ENCODE measurements around the gene FAAP100. TPM values are rescaled to one million over a fixed set of nuclear protein-coding genes. Genes with fewer than 3 reads are reported as not detected.
"Not testable (repeated sequence)": the region's sequence is repeated elsewhere in the genome, so short reads cannot be mapped to it uniquely, and the experiment has no call there.

The FAAP100 gene
- total and polyA plus RNA-seq, 3 experiments from 2014 or later = 19.2 to 55.3 (median 52.5) TPM

DNA sequence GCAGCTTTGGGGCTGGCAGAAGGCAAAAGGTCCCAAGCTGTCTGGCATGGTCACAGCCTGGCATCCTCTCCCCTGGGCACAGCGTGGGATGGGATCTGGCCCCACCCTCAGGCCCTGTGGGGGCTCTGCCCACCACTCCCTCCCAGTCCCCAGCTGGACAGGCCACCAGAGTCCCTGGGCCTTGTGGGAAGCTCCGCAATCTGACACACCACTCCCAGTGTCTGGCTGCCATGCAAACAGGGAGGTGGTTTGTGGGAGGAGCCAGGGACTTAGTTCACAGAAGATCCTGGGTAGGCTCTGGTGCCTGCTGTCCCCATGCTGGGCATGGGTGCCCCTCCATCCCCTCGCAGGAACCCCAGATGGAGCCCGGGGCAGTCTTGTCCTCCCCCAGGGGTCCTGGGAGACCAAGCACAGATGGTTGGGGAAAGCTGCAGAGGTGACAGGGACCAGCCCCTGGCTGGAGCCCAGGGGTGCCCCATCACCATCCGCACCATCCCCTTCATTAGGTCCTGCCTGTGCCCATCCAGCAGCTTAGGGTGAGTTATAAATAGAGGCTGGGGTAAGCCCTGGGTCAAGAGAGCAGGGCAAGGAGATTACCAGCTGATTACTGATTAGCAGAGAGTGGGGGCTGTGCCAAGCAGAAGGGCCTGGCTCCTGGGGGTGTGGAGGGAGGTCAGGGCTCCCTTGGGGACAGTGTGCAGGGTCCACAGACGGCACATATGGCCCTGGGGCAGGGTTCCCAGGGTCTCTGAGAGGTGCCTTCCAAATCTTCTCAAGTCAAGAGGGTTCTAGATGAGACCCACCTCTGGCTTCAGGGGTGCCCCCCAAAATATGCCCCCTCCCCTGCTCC, 17.8 kb downstream of the FAAP100 start:
- H3K9me3 ChIP-seq (ENCODE audit: low read length) = no peaks in the 10 kb centered on the region
- H3K4me1 ChIP-seq (ENCODE audit: insufficient read depth, low read length) = no peaks in the 10 kb centered on the region
- H3K27ac ChIP-seq (ENCODE audit: low read depth, low read length) = no peak overlapping the region
- H3K36me3 Mint-ChIP-seq = peaks cover 0 to 2% (median 2%) of the 10 kb centered on the region in 3 donors
- ChIA-PET CTCF (interaction anchor here (1.3 kb wide), 1 partner anchor 16 kb away, joined by 3 read pairs; no protein-coding TSS in a partner anchor), POLR2A (interaction anchor here (0.5 kb wide), 1 partner anchor 15 kb away, joined by 3 read pairs; no protein-coding TSS in a partner anchor)
- no peaks in the 10 kb centered on the region for H3K9me3 Mint-ChIP-seq
- H3K4me3 ChIP-seq (ENCODE audit: low read length) = no peak overlapping the region
- no peaks in the 10 kb centered on the region for H3K36me3 ChIP-seq (ENCODE audit: insufficient read depth, low read length)
- peaks cover 6% of the 10 kb centered on the region for H3K27me3 ChIP-seq (ENCODE audit: insufficient read depth, low read length, poor library complexity, severe bottlenecking)
- H3K27ac Mint-ChIP-seq = no peak overlapping the region
- no peak for DNase-seq
- peaks cover 0 to 1% (median 0%) of the 10 kb centered on the region in 3 donors for H3K4me1 Mint-ChIP-seq
- peaks cover 5 to 20% of the 10 kb centered on the region in 2 donors for H3K27me3 Mint-ChIP-seq
- H3K4me3 Mint-ChIP-seq = no peak overlapping the region

DNA sequence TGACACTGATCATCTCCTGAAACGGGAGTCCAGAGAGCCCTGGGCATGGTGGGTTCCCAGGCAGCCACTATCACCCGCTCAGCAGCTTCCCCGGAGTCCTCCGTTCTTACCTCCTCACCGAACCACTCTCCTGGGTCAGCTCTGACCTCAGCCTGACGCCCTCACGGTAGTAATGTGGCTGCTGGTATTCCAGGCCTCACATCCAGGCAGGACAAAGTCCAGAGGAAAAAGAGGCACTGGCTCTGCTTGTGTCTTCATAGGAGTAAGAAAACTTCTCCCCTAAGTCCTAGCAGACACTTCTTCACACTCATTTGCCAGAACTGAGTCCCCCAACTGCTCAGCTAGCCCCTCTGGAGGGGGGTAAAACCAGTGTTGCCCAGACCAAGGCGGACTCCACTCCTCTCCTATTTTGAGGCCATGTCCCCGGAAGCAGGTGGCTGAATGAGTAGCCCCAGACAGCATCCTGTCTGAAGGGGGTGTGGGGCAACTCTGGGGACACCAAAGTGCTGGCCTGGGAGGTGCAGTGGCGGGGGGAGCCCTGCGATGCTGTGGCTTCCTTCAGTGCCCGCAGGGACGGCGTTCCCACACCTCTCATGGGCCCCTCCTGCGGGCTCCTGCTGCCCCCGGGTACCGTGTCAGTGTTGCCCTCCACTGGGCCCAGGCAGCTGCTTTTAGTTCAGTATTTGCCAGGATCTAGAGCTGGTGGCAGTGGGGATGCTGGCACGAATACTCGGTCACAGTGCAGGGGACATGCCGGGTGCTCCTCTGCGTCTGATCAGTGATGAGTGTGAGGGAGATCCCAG, 18.6 kb downstream of the FAAP100 start:
- Mint-ChIP-seq H3K36me3 (peaks cover 0 to 2% (median 2%) of the 10 kb centered on the region in 3 donors), H3K27ac (peak overlapping the region in 1 of 8 donors; percentile 21), H3K4me3 (no peak overlapping the region), H3K4me1 (peaks cover 0 to 1% (median 0%) of the 10 kb centered on the region in 3 donors), H3K9me3 (no peaks in the 10 kb centered on the region), H3K27me3 (peaks cover 5 to 20% of the 10 kb centered on the region in 2 donors)
- Histone ChIP-seq H3K4me1 (ENCODE audit: insufficient read depth, low read length) (no peaks in the 10 kb centered on the region), H3K27me3 (ENCODE audit: insufficient read depth, low read length, poor library complexity, severe bottlenecking) (peaks cover 6% of the 10 kb centered on the region), H3K36me3 (ENCODE audit: insufficient read depth, low read length) (no peaks in the 10 kb centered on the region), H3K9me3 (ENCODE audit: low read length) (no peaks in the 10 kb centered on the region), H3K27ac (ENCODE audit: low read depth, low read length) (no peak overlapping the region), H3K4me3 (ENCODE audit: low read length) (no peak overlapping the region)
- DNase-seq = no peak
- CTCF ChIA-PET = interaction anchor here (1.3 kb wide), 1 partner anchor 15 kb away, joined by 3 read pairs; no protein-coding TSS in a partner anchor
- POLR2A ChIA-PET = no interaction called here

DNA sequence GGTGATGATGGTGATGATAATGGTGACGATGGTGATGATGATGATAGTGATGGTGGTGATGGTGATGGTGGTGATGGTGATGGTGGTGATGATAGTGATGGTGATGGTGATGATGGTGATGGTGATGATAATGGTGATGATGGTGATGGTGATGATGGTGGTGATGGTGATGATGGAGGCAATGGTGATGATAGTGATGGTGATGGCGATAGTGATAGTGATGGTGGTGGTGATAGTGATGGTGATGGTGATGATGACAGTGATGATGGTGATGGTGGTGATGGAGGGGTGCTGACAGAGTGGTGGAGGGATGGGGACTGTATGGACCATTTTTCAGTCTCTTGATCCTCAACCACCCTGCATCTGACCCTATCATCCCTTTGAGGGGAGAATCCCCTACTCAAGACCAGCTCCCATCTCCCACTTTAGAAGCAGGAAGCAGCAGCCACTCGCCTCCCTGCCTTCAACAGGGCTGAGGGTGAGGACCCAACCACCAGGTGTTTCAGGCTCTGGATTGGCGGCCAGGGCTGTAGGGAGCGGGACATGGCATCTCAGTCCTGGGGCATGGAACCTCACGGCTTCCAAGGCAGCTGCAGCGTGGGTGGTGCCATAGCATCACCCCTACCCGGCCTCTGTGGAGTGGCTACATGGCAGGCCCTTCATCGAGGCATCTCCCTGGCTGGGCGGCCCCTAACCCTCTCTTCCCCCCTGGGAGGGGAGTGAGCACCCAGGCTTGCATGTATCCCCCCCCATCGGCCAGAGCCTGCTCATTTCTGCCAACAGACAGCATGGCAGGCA, 19.5 kb downstream of the FAAP100 start:
- Mint-ChIP-seq H3K27me3 (peaks cover under 1 to 14% of the 10 kb centered on the region in 2 donors), H3K4me3 (no peak overlapping the region), H3K4me1 (peaks cover 0 to 1% (median 0%) of the 10 kb centered on the region in 3 donors), H3K9me3 (no peaks in the 10 kb centered on the region), H3K27ac (no peak overlapping the region), H3K36me3 (no peaks in the 10 kb centered on the region)
- Histone ChIP-seq H3K9me3 (ENCODE audit: low read length) (no peaks in the 10 kb centered on the region), H3K36me3 (ENCODE audit: insufficient read depth, low read length) (no peaks in the 10 kb centered on the region), H3K27ac (ENCODE audit: low read depth, low read length) (no peak overlapping the region), H3K27me3 (ENCODE audit: insufficient read depth, low read length, poor library complexity, severe bottlenecking) (peaks cover 6% of the 10 kb centered on the region), H3K4me3 (ENCODE audit: low read length) (no peak overlapping the region), H3K4me1 (ENCODE audit: insufficient read depth, low read length) (no peaks in the 10 kb centered on the region)
- no peak for DNase-seq
- ChIA-PET CTCF (interaction anchor here (1.3 kb wide), 1 partner anchor 14 kb away, joined by 3 read pairs; no protein-coding TSS in a partner anchor), POLR2A (no interaction called here)

DNA sequence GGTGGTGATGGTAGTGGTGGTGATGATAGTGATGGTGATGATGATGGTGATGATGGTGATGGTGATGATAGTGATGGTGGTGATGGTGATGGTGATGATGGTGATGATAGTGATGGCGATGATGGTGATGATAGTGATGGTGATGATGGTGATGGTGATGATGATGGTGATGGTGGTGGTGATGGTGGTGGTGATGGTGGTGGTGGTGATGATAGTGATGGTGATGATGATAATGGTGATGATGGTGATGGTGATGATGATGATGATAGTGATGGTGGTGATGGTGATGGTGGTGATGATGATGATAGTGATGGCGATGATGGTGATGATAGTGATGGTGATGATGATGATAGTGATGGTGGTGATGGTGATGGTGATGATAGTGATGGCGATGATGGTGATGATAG, 20.2 kb downstream of the FAAP100 start:
- H3K27me3 ChIP-seq (ENCODE audit: insufficient read depth, low read length, poor library complexity, severe bottlenecking); H3K36me3 ChIP-seq (ENCODE audit: insufficient read depth, low read length); H3K4me1 ChIP-seq (ENCODE audit: insufficient read depth, low read length); H3K27ac ChIP-seq (ENCODE audit: low read depth, low read length); H3K4me3 ChIP-seq (ENCODE audit: low read length); H3K4me3 Mint-ChIP-seq; H3K27ac Mint-ChIP-seq; H3K9me3 ChIP-seq (ENCODE audit: low read length); DNase-seq; H3K4me1 Mint-ChIP-seq; POLR2A ChIA-PET; CTCF ChIA-PET; H3K36me3 Mint-ChIP-seq; H3K9me3 Mint-ChIP-seq: not testable (repeated sequence)
- peaks cover 0 to 11% of the 10 kb centered on the region in 2 donors for H3K27me3 Mint-ChIP-seq

DNA sequence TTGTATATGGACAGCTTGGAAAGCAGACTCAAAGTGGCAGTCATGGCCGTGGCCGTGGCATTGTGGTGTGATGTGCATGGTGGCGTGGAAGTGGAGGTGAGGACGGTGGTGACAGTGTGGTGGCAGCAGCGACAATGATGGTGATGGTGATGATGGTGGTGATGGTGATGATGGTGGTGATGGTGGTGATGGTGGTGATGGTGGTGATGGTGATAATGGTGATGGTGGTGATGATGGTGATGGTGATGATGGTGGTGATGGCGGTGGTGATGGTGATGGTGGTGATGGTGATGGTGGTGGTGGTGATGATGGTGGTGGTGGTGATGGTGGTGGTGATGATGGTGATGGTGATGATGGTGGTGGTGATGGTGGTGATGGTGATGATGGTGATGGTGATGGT, 21.1 kb downstream of the FAAP100 start:
- H3K9me3 Mint-ChIP-seq; POLR2A ChIA-PET; H3K4me3 Mint-ChIP-seq; CTCF ChIA-PET; H3K4me1 ChIP-seq (ENCODE audit: insufficient read depth, low read length); DNase-seq; H3K4me3 ChIP-seq (ENCODE audit: low read length); H3K36me3 ChIP-seq (ENCODE audit: insufficient read depth, low read length); H3K9me3 ChIP-seq (ENCODE audit: low read length); H3K4me1 Mint-ChIP-seq; H3K27ac Mint-ChIP-seq; H3K27ac ChIP-seq (ENCODE audit: low read depth, low read length); H3K36me3 Mint-ChIP-seq; H3K27me3 ChIP-seq (ENCODE audit: insufficient read depth, low read length, poor library complexity, severe bottlenecking): not testable (repeated sequence)
- peaks cover 0 to 12% of the 10 kb centered on the region in 2 donors for H3K27me3 Mint-ChIP-seq

DNA sequence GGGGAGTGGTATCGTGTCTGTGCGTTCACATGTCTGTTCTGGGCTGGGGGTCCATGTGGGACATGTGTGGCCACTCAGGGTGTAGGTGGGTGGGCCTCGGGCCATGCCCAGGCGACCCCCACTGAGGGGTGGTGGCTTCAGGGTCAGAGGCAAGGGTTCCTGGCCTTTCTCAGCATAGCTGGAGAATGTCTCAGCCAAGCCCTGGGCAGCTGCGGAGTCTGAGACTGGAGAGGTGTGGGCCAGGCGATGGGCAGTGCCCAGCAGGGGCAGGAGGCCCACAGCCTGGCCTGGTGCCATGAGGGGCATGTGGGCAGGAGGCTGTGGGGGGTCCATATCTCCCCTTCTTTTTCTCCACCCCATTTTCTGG, 22.7 kb downstream of the FAAP100 start:
- Histone ChIP-seq H3K9me3 (ENCODE audit: low read length) (no peaks in the 10 kb centered on the region), H3K36me3 (ENCODE audit: insufficient read depth, low read length) (no peaks in the 10 kb centered on the region), H3K4me1 (ENCODE audit: insufficient read depth, low read length) (no peaks in the 10 kb centered on the region), H3K27me3 (ENCODE audit: insufficient read depth, low read length, poor library complexity, severe bottlenecking) (peaks cover 6% of the 10 kb centered on the region), H3K4me3 (ENCODE audit: low read length) (no peak overlapping the region), H3K27ac (ENCODE audit: low read depth, low read length) (no peak overlapping the region)
- H3K4me3 Mint-ChIP-seq = no peak overlapping the region
- H3K27ac Mint-ChIP-seq = no peak overlapping the region
- peaks cover 2 to 7% of the 10 kb centered on the region in 2 donors for H3K27me3 Mint-ChIP-seq
- POLR2A ChIA-PET = no interaction called here
- no peaks in the 10 kb centered on the region for H3K36me3 Mint-ChIP-seq
- DNase-seq = no peak
- H3K4me1 Mint-ChIP-seq = no peaks in the 10 kb centered on the region
- CTCF ChIA-PET = interaction anchor here (1.9 kb wide), 1 partner anchor 10 kb away, joined by 7 read pairs; no protein-coding TSS in a partner anchor
- H3K9me3 Mint-ChIP-seq = no peaks in the 10 kb centered on the region

DNA sequence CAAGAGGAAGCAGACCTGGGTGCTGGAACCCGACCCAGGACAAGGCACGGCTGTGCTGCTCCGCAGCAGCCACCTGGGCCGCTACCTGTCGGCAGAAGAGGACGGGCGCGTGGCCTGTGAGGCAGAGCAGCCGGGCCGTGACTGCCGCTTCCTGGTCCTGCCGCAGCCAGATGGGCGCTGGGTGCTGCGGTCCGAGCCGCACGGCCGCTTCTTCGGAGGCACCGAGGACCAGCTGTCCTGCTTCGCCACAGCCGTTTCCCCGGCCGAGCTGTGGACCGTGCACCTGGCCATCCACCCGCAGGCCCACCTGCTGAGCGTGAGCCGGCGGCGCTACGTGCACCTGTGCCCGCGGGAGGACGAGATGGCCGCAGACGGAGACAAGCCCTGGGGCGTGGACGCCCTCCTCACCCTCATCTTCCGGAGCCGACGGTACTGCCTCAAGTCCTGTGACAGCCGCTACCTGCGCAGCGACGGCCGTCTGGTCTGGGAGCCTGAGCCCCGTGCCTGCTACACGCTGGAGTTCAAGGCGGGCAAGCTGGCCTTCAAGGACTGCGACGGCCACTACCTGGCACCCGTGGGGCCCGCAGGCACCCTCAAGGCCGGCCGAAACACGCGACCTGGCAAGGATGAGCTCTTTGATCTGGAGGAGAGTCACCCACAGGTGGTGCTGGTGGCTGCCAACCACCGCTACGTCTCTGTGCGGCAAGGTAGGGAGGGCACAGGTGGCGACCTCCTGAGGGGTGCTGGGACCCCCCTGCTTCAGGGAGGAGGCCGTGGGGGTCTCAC, 23.3 kb downstream of the FAAP100 start:
- Histone ChIP-seq H3K27ac (ENCODE audit: low read depth, low read length) (no peak overlapping the region), H3K9me3 (ENCODE audit: low read length) (no peaks in the 10 kb centered on the region), H3K36me3 (ENCODE audit: insufficient read depth, low read length) (no peaks in the 10 kb centered on the region), H3K4me1 (ENCODE audit: insufficient read depth, low read length) (no peaks in the 10 kb centered on the region), H3K27me3 (ENCODE audit: insufficient read depth, low read length, poor library complexity, severe bottlenecking) (peaks cover 9% of the 10 kb centered on the region), H3K4me3 (ENCODE audit: low read length) (no peak overlapping the region)
- DNase-seq = no peak
- no peaks in the 10 kb centered on the region for H3K9me3 Mint-ChIP-seq
- peaks cover 2 to 6% of the 10 kb centered on the region in 2 donors for H3K27me3 Mint-ChIP-seq
- H3K4me1 Mint-ChIP-seq = no peaks in the 10 kb centered on the region
- POLR2A ChIA-PET = no interaction called here
- CTCF ChIA-PET = interaction anchor here (1.9 kb wide), 1 partner anchor 10 kb away, joined by 7 read pairs; no protein-coding TSS in a partner anchor
- H3K36me3 Mint-ChIP-seq = no peaks in the 10 kb centered on the region
- no peak overlapping the region for H3K4me3 Mint-ChIP-seq
- no peak overlapping the region for H3K27ac Mint-ChIP-seq

All from CD8-positive, alpha-beta memory T cell (primary cell).